DMS 273 treated with DMSO at 0.1 percent for 48 hours (cell line): ENCODE measurements around the gene CCL24.
"Not testable (repeated sequence)": the region's sequence is repeated elsewhere in the genome, so short reads cannot be mapped to it uniquely, and the experiment has no call there.

Source experiments
- DNase-seq: peaks from one replicate; lab custom pipeline; 2025; lab: John Stamatoyannopoulos, UW

The CCL24 gene

DNA sequence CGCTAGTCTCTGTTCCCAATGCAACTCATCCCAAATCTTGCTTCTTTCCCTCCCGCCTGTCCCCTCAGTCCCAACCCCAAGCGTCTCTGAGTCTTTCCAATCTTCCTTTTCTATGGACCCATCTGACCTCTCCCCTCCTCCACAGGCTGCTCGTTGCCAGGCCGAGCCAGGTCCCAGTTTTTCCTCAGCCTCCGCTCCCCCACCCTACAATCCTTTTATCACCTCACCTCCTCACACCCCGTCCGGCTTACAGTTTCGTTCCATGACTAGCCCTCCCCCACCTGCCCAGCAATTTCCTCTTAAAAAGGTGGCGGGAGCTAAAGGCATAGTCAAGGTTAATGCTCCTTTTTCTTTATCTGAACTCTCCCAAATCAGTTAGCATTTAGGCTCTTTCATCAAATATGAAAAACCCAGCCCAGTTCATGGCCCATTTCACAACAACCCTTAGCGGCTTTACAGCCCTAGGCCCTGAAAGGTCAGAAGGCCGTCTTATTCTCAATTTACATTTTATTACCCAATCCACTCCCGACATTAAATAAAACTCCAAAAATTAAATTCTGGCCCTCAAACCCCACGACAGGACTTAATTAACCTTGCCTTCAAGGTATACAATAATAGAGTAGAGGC, 32.8 kb downstream of the CCL24 start:
- not testable (repeated sequence) for DNase-seq

GRCh38 chr7:75779516-75779915, 34.1 kb downstream of the CCL24 start:
- DNase-seq = not testable (repeated sequence)

DNA sequence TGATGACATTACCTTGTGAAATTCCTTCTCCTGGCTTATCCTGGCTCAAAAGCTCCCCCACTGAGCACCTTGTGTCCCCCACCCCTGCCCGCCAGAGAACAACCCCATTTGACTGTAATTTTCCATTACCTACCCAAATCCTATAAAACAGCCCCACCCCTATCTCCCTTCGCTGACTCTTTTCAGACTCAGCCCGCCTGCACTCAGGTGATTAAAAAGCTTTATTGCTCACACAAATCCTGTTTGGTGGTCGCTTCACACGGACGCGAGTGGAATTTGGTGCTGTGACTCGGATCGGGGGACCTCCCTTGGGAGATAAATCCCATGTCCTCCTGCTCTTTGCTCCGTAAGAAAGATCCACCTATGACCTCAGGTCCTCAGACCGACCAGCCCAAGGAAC, 34.6 kb downstream of the CCL24 start:
- DNase-seq = not testable (repeated sequence)

DNA sequence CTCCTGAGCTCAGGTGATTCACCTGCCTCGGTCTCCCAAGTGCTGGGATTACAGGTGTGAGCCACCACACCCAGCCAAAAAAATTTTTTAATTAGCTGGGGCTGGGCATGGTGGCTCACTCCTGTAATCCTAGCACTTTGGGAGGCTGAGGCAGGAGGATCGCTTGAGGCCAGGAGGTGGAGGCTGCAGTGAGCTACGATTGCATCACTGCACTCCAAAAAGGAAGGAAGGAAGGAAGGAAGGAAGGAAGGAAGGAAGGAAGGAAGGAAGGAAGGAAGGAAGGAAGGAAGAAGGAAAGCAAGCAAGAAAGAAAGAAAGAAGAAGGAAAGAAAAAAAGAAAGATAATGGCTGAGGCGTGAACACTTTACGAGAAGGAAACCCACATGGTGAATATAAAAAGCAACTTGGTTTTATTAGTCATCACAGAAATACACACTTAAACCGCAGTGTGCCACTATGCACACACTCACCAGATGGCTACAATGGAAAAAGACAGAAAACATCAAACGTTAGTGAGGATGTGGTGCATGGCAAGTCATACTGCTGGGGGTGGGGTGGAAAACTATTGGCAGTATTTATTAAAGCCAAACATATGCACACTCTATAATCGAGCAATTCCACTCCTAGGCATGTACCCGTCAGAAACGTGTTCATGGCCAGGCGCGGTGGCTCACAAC, 37.2 kb downstream of the CCL24 start:
- DNase-seq = peak; percentile 37

DNA sequence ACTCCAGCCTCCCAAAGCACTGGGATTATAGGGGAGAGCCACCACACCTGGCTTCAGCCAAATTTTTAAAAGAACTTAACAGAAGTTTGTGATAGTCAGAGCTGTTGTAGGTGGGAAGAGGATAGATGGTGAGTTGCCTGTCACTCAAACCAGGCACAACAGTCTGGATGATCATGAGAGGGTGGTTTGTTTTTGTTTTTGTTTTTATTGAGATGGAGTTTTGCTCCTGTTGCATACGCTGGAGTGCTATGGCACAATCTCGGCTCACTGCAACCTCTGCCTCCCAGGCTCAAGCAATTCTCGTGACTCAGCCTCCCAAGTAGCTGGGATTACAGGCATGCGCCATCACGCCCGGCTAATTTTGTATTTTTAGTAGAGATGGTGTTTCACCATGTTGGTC, 39.6 kb downstream of the CCL24 start:
- not testable (repeated sequence) for DNase-seq

DNA sequence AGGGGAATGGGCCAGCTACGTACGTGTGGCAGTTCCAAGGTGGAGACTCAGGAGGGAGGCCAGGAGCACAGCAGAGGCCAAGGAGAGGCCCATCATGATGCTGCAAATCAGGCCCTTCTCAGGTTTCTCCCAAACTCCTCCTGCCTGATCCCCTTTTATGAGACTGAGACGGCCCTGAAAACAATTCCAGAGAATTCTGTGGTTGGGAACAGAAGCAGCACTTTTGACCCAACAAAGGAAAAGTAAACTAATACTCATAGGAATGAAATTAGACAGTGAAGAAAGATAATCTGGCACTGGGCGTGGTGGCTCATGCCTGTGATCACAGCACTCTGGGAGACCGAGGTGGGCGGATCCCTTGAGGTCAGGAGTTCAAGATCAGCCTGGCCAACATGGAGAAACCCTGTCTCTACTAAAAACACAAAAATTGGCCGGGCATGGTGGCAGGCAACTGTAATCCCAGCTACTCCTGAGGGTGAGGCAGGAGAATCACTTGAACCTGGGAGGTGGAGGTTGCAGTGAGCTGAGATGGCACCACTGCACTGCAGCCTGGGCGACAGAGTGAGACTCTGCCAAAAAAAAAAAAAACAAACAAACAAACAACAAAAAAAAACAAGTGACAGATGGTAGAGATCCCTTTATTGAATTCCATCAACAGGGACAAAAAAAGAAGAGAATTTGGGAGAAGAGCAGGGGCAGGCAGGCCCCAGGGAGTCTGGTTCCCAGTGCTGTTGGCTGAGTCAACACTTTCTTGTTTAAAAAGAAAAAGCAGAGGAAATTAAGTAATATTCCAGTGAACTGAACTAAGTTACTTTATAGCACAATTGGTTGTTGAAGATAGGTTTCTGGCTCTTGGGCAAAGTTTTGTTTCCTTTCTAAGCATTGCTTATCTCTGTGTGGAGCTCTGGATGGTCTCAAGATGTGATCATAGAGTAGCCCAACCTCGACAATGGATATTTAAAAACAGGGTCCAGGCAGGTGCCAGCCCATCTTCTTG, 41.2 kb downstream of the CCL24 start, which contains the start of gene CCL26:
CCL26 (minus strand) TSS at position 131 of the 997 bp plus-strand sequence; CDS start at position 96, 35 bp downstream.
- no peak for DNase-seq

GRCh38 chr7:75771224-75771623, 42.4 kb downstream of the CCL24 start:
- no peak for DNase-seq

DNA sequence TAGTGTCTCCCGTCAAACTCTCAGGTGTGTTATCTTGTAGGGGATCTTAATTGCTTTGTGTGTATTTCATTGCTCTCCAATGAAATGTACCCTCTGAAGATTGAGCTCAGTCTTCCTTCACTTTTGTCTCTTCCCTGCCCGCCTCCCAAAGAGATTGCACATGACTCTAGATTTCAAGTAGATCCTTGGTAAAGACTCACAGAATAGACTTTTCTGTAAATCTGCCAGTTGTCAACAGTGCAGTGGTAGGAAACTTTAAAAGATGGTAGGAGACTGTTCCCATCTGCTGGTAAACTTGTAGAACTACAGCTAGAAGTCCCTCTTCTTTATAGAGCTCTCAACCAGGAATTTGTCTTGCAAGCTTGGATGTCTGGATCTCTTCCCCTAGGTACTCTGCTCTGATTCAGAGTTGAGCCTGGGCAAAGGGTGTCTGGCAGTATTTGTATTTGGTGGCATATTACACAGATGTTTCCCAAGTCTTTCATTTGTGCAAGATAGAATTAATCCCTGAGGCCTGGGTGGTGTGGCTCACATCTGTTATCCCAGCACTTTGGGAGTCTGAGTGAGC, 51.2 kb downstream of the CCL24 start:
- peak; percentile 58 for DNase-seq

DNA sequence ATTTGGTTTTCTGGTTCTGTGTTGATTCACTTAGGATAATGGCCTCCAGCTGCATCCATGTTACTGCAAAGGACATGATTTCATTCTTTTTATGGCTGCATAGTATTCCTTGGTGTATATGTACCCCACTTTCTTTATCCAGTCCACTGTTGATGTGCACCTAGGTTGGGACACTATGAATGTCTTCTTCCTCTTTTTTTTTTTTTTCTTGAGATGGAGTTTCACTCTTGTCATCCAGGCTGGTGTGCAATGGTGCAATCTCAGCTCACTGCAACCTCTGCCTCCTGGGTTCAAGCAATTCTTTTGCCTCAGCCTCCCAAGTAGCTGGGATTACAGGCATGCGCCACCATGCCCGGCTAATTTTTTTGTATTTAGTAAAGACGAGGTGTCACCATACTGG, 51.8 kb downstream of the CCL24 start:
- DNase-seq = not testable (repeated sequence)
